HEK293 (cell line): Measurements from ENCODE around the gene SRP72.
A peak's percentile ranks its signal among the peaks of the same experiment; 100 is the strongest.

ENCODE experiments used
- BCL11A ChIP-seq: fragments of 450-650 bp; formaldehyde crosslinking; IDR thresholded peaks from 2 replicates; pipeline ENCODE4 v1.5.1; 2016; ENCODE audit warnings: low read depth, missing biosample characterization, missing genetic modification characterization
- GLI4 ChIP-seq: fragments of 450-650 bp; formaldehyde crosslinking; IDR thresholded peaks from 2 replicates; pipeline ENCODE4 v1.5.1; 2016; ENCODE audit warnings: missing biosample characterization, missing genetic modification characterization
- GLIS1 ChIP-seq: fragments of 450-650 bp; formaldehyde crosslinking; IDR thresholded peaks from 2 replicates; pipeline ENCODE4 v1.5.1; 2016; ENCODE audit warnings: missing biosample characterization, missing genetic modification characterization
- HOXA7 ChIP-seq: sonication (generic); formaldehyde crosslinking; IDR thresholded peaks from 2 replicates; pipeline ENCODE4 v1.8.1; 2022; ENCODE audit warnings: missing genetic modification reagents, borderline replicate concordance
- MEIS1 ChIP-seq: sonication (generic); formaldehyde crosslinking; IDR thresholded peaks from 2 replicates; pipeline ENCODE4 v1.8.1; 2022; ENCODE audit warnings: missing genetic modification reagents, mild to moderate bottlenecking, borderline replicate concordance
- OSR2 ChIP-seq: fragments of 450-650 bp; formaldehyde crosslinking; IDR thresholded peaks from 2 replicates; pipeline ENCODE4 v1.5.1; 2016; ENCODE audit warnings: missing biosample characterization, missing genetic modification characterization
- PRDM10 ChIP-seq: fragments of 450-650 bp; formaldehyde crosslinking; IDR thresholded peaks from 2 replicates; pipeline ENCODE4 v1.5.1; 2016; ENCODE audit warnings: missing biosample characterization, missing genetic modification characterization
- RBAK ChIP-seq: fragments of 450-650 bp; formaldehyde crosslinking; IDR thresholded peaks from 2 replicates; pipeline ENCODE4 v1.5.1; 2016; ENCODE audit warnings: missing biosample characterization, missing genetic modification characterization
- SALL2 ChIP-seq: fragments of 450-650 bp; formaldehyde crosslinking; IDR thresholded peaks from 2 replicates; pipeline ENCODE4 v1.5.0; 2017; ENCODE audit warnings: missing biosample characterization, mild to moderate bottlenecking, missing genetic modification characterization, borderline replicate concordance
- WT1 ChIP-seq: fragments of 450-650 bp; formaldehyde crosslinking; IDR thresholded peaks from 2 replicates; pipeline ENCODE4 v1.5.1; 2016; ENCODE audit warnings: missing biosample characterization, missing genetic modification characterization
- ZBTB17 ChIP-seq: fragments of 450-650 bp; formaldehyde crosslinking; IDR thresholded peaks from 2 replicates; pipeline ENCODE4 v1.5.1; 2016; ENCODE audit warnings: missing biosample characterization, missing genetic modification characterization
- ZBTB48 ChIP-seq: fragments of 450-650 bp; formaldehyde crosslinking; IDR thresholded peaks from 2 replicates; pipeline ENCODE4 v1.5.1; 2016; ENCODE audit warnings: missing biosample characterization, missing genetic modification characterization
- ZNF146 ChIP-seq: fragments of 450-650 bp; formaldehyde crosslinking; IDR thresholded peaks from 2 replicates; pipeline ENCODE4 v1.5.1; 2016; ENCODE audit warnings: missing biosample characterization, missing genetic modification characterization
- ZNF19 ChIP-seq: fragments of 450-650 bp; formaldehyde crosslinking; IDR thresholded peaks from 2 replicates; pipeline ENCODE4; 2016; ENCODE audit warnings: missing biosample characterization, missing genetic modification characterization, low read depth
- ZNF26 ChIP-seq: fragments of 450-650 bp; formaldehyde crosslinking; IDR thresholded peaks from 2 replicates; pipeline ENCODE4 v1.5.1; 2016; ENCODE audit warnings: missing biosample characterization, missing genetic modification characterization
- ZNF280D ChIP-seq: fragments of 450-650 bp; formaldehyde crosslinking; IDR thresholded peaks from 2 replicates; pipeline ENCODE4 v1.5.1; 2016; ENCODE audit warnings: missing biosample characterization, missing genetic modification characterization
- ZNF341 ChIP-seq: fragments of 450-650 bp; formaldehyde crosslinking; IDR thresholded peaks from 2 replicates; pipeline ENCODE4; 2016; ENCODE audit warnings: low read depth, missing biosample characterization, missing genetic modification characterization
- ZNF37A ChIP-seq: fragments of 450-650 bp; IDR thresholded peaks from 2 replicates; pipeline ENCODE4 v1.5.1; 2018; ENCODE audit warnings: missing biosample characterization, missing genetic modification characterization
- ZNF560 ChIP-seq: fragments of 450-650 bp; formaldehyde crosslinking; IDR thresholded peaks from 2 replicates; pipeline ENCODE4 v1.5.1; 2017; ENCODE audit warnings: missing biosample characterization, missing genetic modification characterization, borderline replicate concordance
- ZNF610 ChIP-seq: fragments of 450-650 bp; formaldehyde crosslinking; IDR thresholded peaks from 2 replicates; pipeline ENCODE4 v1.5.1; 2016; ENCODE audit warnings: missing biosample characterization, missing genetic modification characterization, borderline replicate concordance
- ZNF626 ChIP-seq: fragments of 450-650 bp; sonication (Bioruptor Pico); formaldehyde crosslinking; IDR thresholded peaks from 2 replicates; pipeline ENCODE4 v1.5.1; 2018; ENCODE audit warnings: missing biosample characterization, missing genetic modification characterization, inconsistent platforms
- ZNF677 ChIP-seq: fragments of 450-650 bp; IDR thresholded peaks from 2 replicates; pipeline ENCODE4 v1.5.0; 2018; ENCODE audit warnings: missing biosample characterization, mild to moderate bottlenecking, missing genetic modification characterization, moderate library complexity
- ZNF747 ChIP-seq: fragments of 450-650 bp; formaldehyde crosslinking; IDR thresholded peaks from 2 replicates; pipeline ENCODE4 v1.5.1; 2016; ENCODE audit warnings: missing biosample characterization, missing genetic modification characterization
- TF ChIP-seq, protein P1 (sequence below): fragments of 450-650 bp; formaldehyde crosslinking; IDR thresholded peaks from 2 replicates; pipeline ENCODE4 v1.5.1; 2016; ENCODE audit warnings: missing biosample characterization, missing genetic modification characterization, low read depth
- TF ChIP-seq, protein P2 (sequence below): fragments of 450-650 bp; formaldehyde crosslinking; IDR thresholded peaks from 2 replicates; pipeline ENCODE4 v1.5.1; 2017; ENCODE audit warnings: missing biosample characterization, missing genetic modification characterization

Gene SRP72

GRCh38 chr4:56435140-56435926 lies 32.1 kb upstream of the SRP72 start, which contains the start of gene PPAT (continued):
- TF ChIP-seq, protein P1, sequence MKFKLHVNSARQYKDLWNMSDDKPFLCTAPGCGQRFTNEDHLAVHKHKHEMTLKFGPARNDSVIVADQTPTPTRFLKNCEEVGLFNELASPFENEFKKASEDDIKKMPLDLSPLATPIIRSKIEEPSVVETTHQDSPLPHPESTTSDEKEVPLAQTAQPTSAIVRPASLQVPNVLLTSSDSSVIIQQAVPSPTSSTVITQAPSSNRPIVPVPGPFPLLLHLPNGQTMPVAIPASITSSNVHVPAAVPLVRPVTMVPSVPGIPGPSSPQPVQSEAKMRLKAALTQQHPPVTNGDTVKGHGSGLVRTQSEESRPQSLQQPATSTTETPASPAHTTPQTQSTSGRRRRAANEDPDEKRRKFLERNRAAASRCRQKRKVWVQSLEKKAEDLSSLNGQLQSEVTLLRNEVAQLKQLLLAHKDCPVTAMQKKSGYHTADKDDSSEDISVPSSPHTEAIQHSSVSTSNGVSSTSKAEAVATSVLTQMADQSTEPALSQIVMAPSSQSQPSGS (tag by site-specific recombination), result no peak
- TF ChIP-seq ZNF341 (tag by site-specific recombination) (peak; percentile 95), OSR2 (tag by site-specific recombination) (peak; percentile 68), RBAK (tag by site-specific recombination) (no peak), ZNF677 (tag by site-specific recombination) (no peak), ZNF37A (tag by site-specific recombination) (no peak), ZNF19 (no peak), ZBTB17 (peak; percentile 94), BCL11A (tag by site-specific recombination) (no peak), ZNF626 (tag by site-specific recombination) (no peak), ZNF747 (no peak), ZNF560 (tag by site-specific recombination) (no peak), ZNF146 (no peak), ZNF26 (no peak), ZNF610 (tag by site-specific recombination) (no peak), GLI4 (tag by site-specific recombination) (0 out of 2 replicates have a peak, but pooled peaks have one; percentile 19), GLIS1 (tag by site-specific recombination) (0 out of 2 replicates have a peak, but pooled peaks have one; percentile 14), ZBTB48 (tag by site-specific recombination) (0 out of 2 replicates have a peak, but pooled peaks have one; percentile 29), ZNF280D (tag by site-specific recombination) (no peak), WT1 (tag by site-specific recombination) (no peak), SALL2 (tag by site-specific recombination) (no peak), HOXA7 (CRISPR knock-in tag) (no peak), MEIS1 (CRISPR knock-in tag) (no peak), PRDM10 (tag by site-specific recombination) (peak; percentile 99)
- TF ChIP-seq, protein P2, sequence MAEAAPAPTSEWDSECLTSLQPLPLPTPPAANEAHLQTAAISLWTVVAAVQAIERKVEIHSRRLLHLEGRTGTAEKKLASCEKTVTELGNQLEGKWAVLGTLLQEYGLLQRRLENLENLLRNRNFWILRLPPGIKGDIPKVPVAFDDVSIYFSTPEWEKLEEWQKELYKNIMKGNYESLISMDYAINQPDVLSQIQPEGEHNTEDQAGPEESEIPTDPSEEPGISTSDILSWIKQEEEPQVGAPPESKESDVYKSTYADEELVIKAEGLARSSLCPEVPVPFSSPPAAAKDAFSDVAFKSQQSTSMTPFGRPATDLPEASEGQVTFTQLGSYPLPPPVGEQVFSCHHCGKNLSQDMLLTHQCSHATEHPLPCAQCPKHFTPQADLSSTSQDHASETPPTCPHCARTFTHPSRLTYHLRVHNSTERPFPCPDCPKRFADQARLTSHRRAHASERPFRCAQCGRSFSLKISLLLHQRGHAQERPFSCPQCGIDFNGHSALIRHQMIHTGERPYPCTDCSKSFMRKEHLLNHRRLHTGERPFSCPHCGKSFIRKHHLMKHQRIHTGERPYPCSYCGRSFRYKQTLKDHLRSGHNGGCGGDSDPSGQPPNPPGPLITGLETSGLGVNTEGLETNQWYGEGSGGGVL (tag by site-specific recombination), result 0 out of 2 replicates have a peak, but pooled peaks have one; percentile 48
